Putamen (tissue), 1 donor: ENCODE data around the gene MPZL3.
"Not testable (repeated sequence)": the region's sequence is repeated elsewhere in the genome, so short reads cannot be mapped to it uniquely, and the experiment has no call there.

Experiments
- DNase-seq: peaks from one replicate; pipeline ENCODE4 v3.0.0-alpha.2; 2016; ENCODE audit warnings: low spot score

Gene MPZL3

DNA sequence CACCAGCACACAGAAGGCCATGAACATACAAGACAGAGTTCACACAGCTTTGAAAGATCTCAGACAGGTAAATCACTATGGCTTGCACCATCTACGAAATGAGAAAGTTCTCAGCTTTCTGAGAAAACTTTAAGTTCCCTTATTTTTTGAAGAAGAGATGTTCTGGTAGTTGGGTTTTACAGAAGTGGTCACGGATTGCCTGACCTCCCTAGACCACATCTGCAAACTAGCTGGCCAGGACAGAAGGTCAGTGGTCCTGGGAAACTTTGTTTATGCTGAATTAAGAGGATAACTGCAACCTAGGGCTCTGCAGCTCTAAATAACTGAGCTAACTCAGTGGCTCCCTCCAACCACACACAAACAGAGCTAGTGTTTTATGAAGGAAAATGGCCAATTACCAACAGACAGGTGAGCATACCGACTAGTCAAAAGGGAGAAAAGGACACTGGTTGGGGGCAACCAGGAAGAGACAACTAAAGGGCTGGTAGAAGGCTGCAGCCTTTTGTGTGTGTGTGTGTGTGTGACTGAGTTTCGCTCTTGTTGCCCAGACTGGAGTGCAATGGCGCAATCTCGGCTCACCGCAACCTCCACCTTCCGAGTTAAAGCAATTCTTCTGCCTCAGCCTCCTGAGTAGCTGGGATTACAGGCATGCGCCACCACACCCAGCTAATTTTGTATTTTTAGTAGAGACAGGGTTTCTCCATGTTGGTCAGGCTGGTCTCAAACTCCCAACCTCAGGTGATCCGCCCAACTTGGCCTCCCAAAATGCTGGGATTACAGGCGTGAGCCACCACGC lies 67.2 kb downstream of the MPZL3 start:
- no peak for DNase-seq

DNA sequence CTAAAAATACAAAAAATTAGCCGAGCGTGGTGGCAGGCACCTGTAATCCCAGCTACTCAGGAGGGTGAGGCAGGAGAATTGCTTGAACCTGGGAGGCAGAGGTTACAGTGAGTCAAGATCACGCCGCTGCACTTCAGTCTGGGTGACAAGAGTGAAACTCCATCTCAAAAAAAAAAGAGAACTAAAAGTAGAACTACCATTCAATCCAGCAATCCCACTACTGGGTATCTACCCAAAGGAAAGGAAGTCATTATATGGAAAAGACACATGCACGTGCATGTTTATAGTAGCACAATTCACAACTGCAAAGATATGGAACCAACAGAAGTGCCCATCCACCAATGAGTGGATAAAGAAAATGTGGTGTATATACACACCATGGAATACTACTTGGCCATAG lies 68.5 kb downstream of the MPZL3 start:
- DNase-seq: not testable (repeated sequence)

DNA sequence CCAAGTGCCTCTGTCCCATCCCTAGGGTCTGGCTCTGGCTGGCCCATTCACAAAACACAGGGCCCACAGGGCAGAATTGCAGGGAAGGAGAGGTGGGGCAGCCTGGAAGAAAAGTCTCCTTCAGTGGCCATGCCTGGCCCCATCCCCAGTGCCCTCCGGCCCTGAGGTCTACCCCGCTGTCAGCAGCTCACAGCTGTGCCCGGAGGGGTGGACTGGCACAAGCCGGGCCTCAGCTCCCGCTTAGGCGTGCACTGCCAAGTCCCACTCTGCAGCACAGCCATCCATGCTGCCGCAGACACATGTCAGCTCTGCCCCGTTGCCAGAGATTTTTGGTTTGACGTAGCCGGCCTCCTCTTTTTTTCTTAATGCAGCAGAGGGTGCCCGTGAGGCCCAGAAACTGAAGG lies 71.9 kb downstream of the MPZL3 start:
- peak; percentile 95 for DNase-seq

DNA sequence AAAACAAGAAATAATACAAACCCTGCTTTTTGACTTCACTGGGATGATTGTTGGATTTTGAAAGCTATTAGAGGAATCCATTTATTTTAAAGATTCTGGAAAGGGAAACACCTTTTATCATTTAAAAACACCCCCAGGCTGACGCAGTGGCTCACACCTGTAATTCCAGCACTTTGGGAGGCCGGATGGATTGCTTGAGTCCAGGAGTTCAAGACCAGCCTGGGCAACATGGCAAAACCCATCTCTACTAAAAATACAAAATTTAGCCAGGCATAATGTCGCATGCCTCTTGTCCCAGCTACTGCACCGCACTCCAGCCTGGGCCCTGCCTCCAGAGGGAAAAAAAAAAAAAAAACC lies 75.4 kb downstream of the MPZL3 start:
- no peak for DNase-seq
